Neural progenitor cell (in vitro differentiated cells): Measurements from ENCODE around the gene KPNA1.

ENCODE experiments used
- CTCF ChIP-seq: fragments of 200-600 bp; sonication (generic); IDR thresholded peaks from 2 replicates; pipeline ENCODE4 v1.5.1; 2017; ENCODE audit warnings: antibody characterized with exemption, mild to moderate bottlenecking
- EZH2 ChIP-seq: fragments of 200-600 bp; sonication (generic); IDR thresholded peaks from 2 replicates; pipeline ENCODE4 v1.6.1; 2017; ENCODE audit warnings: antibody characterized with exemption, mild to moderate bottlenecking, moderate library complexity

DNA sequence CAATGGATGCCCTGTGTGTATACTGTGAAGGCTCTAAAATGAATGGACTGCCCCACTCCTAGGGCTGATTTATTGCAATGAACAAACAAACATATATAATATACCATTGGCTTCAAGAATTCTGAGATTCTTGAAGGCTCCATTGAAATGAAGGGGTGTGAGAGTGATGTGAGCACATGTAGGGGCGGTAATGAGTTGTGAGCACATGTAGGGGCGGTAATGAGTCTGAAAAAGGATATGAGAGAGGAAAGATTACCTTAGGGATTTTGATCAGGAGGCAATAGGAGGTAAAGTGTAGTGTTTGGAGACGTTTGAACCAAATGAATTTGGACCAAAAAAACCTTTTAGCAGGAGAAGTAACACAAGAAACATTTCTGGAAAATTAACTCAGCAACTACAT is 127.0 kb downstream of the KPNA1 start:
- TF ChIP-seq CTCF (no peak), EZH2 (no peak)
